BLaER1 (cell line): Measurements from ENCODE around the gene POLE3.

Experiments used
- H3K27ac ChIP-seq: shearing (Covaris generic); formaldehyde crosslinking; 2 replicates; pipeline ENCODE4 v1.8.1; 2022
- H3K27me3 ChIP-seq: shearing (Covaris generic); formaldehyde crosslinking; 2 replicates; pipeline ENCODE4 v1.8.1; 2022
- H3K36me3 ChIP-seq: shearing (Covaris generic); formaldehyde crosslinking; 2 replicates; pipeline ENCODE4 v1.8.1; 2022
- H3K4me1 ChIP-seq: shearing (Covaris generic); formaldehyde crosslinking; 2 replicates; pipeline ENCODE4 v1.8.1; 2022
- H3K4me2 ChIP-seq: shearing (Covaris generic); formaldehyde crosslinking; 2 replicates; pipeline ENCODE4 v1.8.1; 2022
- H3K4me3 ChIP-seq: shearing (Covaris generic); formaldehyde crosslinking; 2 replicates; pipeline ENCODE4 v1.8.1; 2022
- H3K9ac ChIP-seq: shearing (Covaris generic); formaldehyde crosslinking; 2 replicates; pipeline ENCODE4 v1.8.1; 2022
- H3K9me3 ChIP-seq: shearing (Covaris generic); formaldehyde crosslinking; 2 replicates; pipeline ENCODE4 v1.8.1; 2022
- H4K20me1 ChIP-seq: shearing (Covaris generic); formaldehyde crosslinking; 2 replicates; pipeline ENCODE4 v1.8.1; 2022
- Cebpa-rat ChIP-seq: shearing (Covaris generic); IDR thresholded peaks from 2 replicates; pipeline ENCODE4 v1.8.1; 2022

The POLE3 gene

GRCh38 chr9:113376634-113377567 is 33.6 kb downstream of the POLE3 start, which contains the start of gene HDHD3:
TSS of gene HDHD3 (minus strand) at chr9:113376986. CDS start at chr9:113374354, 2,632 bp downstream.
- Histone ChIP-seq H3K4me2 (peak within 1 kb of the TSS; percentile 91), H3K27me3 (no peaks in the 10 kb centered on the region), H3K9ac (peak within 1 kb of the TSS; percentile 84), H3K4me3 (peak within 1 kb of the TSS; percentile 75), H3K27ac (peak within 1 kb of the TSS; percentile 78), H3K36me3 (peaks cover 36% of the 10 kb centered on the region), H3K9me3 (no peaks in the 10 kb centered on the region), H4K20me1 (peaks cover 15% of the 10 kb centered on the region; the same call in 1 of the 2 replicates), H3K4me1 (peaks cover 27% of the 10 kb centered on the region)
- no peak for TF ChIP-seq Cebpa-rat

- Histone ChIP-seq H3K27me3 (no peaks in the 10 kb centered on the region), H4K20me1 (peaks cover 15% of the 10 kb centered on the region; the same call in 1 of the 2 replicates), H3K27ac (no peak overlapping the region), H3K9ac (no peak overlapping the region), H3K4me2 (peak overlapping the region; percentile 91), H3K36me3 (peaks cover 39% of the 10 kb centered on the region), H3K4me1 (peaks cover 22% of the 10 kb centered on the region), H3K9me3 (no peaks in the 10 kb centered on the region), H3K4me3 (peak overlapping the region; percentile 75)
- no peak for TF ChIP-seq Cebpa-rat
Observed at GRCh38 chr9:113375057-113376023, 35.1 kb downstream of the POLE3 start.

GRCh38 chr9:113373676-113374392 is 36.6 kb downstream of the POLE3 start:
- Histone ChIP-seq H3K27me3 (no peaks in the 10 kb centered on the region), H3K36me3 (peaks cover 45% of the 10 kb centered on the region), H3K4me1 (peaks cover 22% of the 10 kb centered on the region), H3K9me3 (no peaks in the 10 kb centered on the region), H3K4me2 (no peak overlapping the region), H3K4me3 (no peak overlapping the region), H3K27ac (no peak overlapping the region), H4K20me1 (peaks cover 15% of the 10 kb centered on the region; the same call in 1 of the 2 replicates), H3K9ac (no peak overlapping the region)
- TF ChIP-seq Cebpa-rat = no peak

- Histone ChIP-seq H3K27me3 (no peaks in the 10 kb centered on the region), H4K20me1 (peaks cover 15% of the 10 kb centered on the region; the same call in 1 of the 2 replicates), H3K4me2 (no peak overlapping the region), H3K4me3 (no peak overlapping the region), H3K27ac (no peak overlapping the region), H3K4me1 (peaks cover 22% of the 10 kb centered on the region), H3K9me3 (no peaks in the 10 kb centered on the region), H3K36me3 (peaks cover 45% of the 10 kb centered on the region), H3K9ac (no peak overlapping the region)
- no peak for TF ChIP-seq Cebpa-rat
Observed at GRCh38 chr9:113373256-113373655, 37.2 kb downstream of the POLE3 start.

- Histone ChIP-seq H3K27ac (no peak overlapping the region), H3K27me3 (no peaks in the 10 kb centered on the region), H3K4me1 (peaks cover 17% of the 10 kb centered on the region), H3K36me3 (peaks cover 45% of the 10 kb centered on the region), H3K9me3 (no peaks in the 10 kb centered on the region), H3K4me3 (no peak overlapping the region), H4K20me1 (peaks cover 15% of the 10 kb centered on the region; the same call in 1 of the 2 replicates), H3K9ac (no peak overlapping the region), H3K4me2 (no peak overlapping the region)
- no peak for TF ChIP-seq Cebpa-rat
Observed at GRCh38 chr9:113372059-113372458, 38.4 kb downstream of the POLE3 start.

GRCh38 chr9:113370806-113371325 is 39.6 kb downstream of the POLE3 start:
- Histone ChIP-seq H4K20me1 (peaks cover 15% of the 10 kb centered on the region; the same call in 1 of the 2 replicates), H3K9ac (no peak overlapping the region), H3K4me2 (no peak overlapping the region), H3K27me3 (no peaks in the 10 kb centered on the region), H3K4me1 (peaks cover 12% of the 10 kb centered on the region), H3K9me3 (no peaks in the 10 kb centered on the region), H3K4me3 (no peak overlapping the region), H3K27ac (no peak overlapping the region), H3K36me3 (peaks cover 45% of the 10 kb centered on the region)
- TF ChIP-seq Cebpa-rat = no peak

GRCh38 chr9:113369855-113370140 is 40.7 kb downstream of the POLE3 start:
- Histone ChIP-seq H3K27me3 (no peaks in the 10 kb centered on the region), H3K27ac (no peak overlapping the region), H3K9ac (no peak overlapping the region), H3K4me1 (0 out of 2 replicates have a peak, but pooled peaks cover 4% of the 10 kb centered on the region), H3K4me2 (no peak overlapping the region), H3K4me3 (no peak overlapping the region), H3K9me3 (no peaks in the 10 kb centered on the region), H4K20me1 (peaks cover 9% of the 10 kb centered on the region; the same call in 1 of the 2 replicates), H3K36me3 (peaks cover 39% of the 10 kb centered on the region)
- no peak for TF ChIP-seq Cebpa-rat

GRCh38 chr9:113368982-113369854 is 41.3 kb downstream of the POLE3 start:
- peaks cover 9% of the 10 kb centered on the region; the same call in 1 of the 2 replicates for H4K20me1 ChIP-seq
- H3K27ac ChIP-seq = no peak overlapping the region
- no peak overlapping the region for H3K9ac ChIP-seq
- no peak overlapping the region for H3K4me2 ChIP-seq
- peaks cover 33% of the 10 kb centered on the region for H3K36me3 ChIP-seq
- H3K27me3 ChIP-seq = no peaks in the 10 kb centered on the region
- TF ChIP-seq Cebpa-rat = no peak
- H3K4me1 ChIP-seq = 0 out of 2 replicates have a peak, but pooled peaks cover 4% of the 10 kb centered on the region
- H3K9me3 ChIP-seq = no peaks in the 10 kb centered on the region
- no peak overlapping the region for H3K4me3 ChIP-seq
